GM21737 (cell line): ENCODE data around the gene LTB4R2.
A peak's percentile ranks its signal among the peaks of the same experiment; 100 is the strongest.

Experiments used
- ATAC-seq: cut with Tn5 transposase; IDR thresholded peaks from one replicate; pipeline ENCODE4 v1.9.1; 2021; ENCODE audit warnings: mild to moderate bottlenecking, moderate library complexity; ENCODE audit not compliant: unreplicated experiment

LTB4R2 gene

DNA sequence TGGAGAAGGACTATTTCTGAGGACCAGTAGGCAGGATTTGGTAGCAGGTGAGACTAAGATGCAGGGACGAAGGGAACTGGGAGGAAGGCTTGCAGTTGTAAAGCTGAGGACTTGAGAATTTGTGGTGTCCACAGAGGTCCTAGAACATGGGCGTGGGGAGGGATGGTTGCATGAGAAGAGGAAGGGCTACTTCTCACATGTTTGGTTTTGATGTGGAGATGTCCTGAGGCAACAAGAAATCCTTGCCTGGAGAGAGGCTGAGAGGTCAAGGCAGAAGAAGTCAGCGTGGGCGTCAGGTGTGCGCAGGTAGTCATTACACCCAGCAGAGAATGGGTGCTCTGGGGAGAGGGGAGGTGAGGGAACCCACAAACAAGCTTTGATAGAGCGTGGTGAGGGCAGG, 32.9 kb upstream of the LTB4R2 start:
- ATAC-seq, result no peak

DNA sequence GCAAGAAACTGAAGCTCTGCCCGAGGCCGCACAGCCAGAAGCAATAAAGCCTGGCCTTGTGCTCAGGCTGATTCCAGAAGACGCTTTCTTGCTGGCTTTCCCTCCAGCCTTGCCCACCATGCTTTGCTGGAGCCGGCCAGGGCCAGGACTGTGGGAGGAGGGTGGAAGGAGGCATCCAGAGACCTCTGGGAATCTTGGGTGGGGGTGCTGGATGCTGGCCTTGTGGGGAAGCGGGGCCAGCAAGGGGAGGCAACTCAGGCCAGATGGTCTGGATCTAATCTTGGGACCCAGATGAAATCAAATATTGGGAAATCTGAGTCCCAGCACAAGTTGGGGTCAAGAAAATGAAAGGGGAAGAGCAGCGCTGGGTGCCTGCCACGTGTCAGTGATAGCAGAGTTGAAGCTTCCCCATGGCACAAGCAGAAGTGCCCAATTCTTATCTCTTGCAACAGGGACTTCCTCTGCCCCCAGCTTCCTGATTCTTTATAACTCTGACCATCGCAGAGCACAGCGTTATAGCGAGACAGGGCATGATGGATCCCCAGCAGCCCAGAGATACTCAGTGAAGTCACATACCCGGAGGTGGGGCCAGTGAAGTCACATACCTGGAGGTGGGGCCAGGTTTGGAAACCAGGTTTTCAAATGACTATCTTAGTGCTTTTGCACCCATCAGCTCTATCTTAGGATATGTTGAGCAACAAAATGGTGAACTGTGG, 32.2 kb upstream of the LTB4R2 start:
- ATAC-seq, result no peak

DNA sequence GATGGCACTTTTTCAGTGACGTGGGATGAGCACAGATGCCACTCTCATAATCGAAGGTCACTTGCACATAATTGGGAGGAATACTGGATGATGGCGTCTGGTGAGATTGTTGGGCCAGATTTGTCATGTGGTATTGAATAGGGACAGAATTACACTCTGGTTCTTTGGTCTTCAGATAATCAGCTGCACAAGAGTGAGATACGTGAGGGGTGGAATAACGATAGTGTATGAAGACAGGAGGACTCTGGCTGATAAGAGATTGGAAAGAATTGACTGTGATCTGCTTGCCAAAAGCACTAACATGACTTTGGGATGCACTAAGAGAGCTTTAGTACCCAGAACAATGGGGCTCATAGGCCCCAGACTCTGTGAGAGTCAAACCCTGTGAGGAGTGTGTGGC, 31.5 kb upstream of the LTB4R2 start:
- ATAC-seq, result no peak

DNA sequence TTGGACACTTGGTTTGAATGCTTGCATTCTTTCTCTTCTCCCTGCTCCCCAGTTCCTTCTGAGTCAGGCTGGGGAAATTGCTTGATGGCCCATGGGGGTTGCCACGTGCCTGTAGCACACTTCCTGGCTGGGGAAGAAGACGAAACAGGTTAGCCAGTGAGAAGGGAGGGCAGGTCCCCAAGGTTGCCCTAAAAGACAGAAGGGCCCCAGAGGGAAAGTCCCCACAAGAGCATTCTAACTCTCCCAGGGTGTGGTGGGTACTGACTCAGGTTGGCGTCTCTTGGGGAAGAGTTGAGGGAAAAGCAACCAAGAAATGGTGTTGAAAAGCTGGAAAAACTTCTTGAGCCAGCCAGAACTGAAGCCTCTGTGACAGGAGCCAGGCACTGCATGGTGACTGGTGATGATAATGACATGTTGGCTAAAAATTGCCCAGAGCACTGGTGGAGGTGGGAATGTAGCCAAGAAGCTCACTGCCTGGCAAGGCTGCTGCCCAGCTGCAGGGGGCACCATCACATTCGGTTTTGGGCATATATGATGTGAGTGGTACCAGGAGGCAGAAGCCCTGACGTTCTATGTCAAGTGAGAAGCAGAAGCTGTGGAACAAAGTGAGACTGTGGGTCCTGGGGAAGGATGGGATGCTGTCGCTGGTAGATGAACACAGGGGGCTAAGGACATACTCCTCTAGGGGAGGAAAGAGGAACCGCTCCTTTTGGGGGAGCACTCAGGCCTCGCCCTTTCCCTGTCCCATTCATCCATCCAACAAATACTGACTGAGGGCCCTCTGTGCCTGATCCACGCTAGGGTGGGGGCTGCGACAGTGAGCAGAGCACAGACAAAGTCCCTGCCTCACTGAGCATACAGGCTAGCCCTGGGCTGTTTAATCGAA, 30.4 kb upstream of the LTB4R2 start:
- peak; percentile 63 for ATAC-seq

DNA sequence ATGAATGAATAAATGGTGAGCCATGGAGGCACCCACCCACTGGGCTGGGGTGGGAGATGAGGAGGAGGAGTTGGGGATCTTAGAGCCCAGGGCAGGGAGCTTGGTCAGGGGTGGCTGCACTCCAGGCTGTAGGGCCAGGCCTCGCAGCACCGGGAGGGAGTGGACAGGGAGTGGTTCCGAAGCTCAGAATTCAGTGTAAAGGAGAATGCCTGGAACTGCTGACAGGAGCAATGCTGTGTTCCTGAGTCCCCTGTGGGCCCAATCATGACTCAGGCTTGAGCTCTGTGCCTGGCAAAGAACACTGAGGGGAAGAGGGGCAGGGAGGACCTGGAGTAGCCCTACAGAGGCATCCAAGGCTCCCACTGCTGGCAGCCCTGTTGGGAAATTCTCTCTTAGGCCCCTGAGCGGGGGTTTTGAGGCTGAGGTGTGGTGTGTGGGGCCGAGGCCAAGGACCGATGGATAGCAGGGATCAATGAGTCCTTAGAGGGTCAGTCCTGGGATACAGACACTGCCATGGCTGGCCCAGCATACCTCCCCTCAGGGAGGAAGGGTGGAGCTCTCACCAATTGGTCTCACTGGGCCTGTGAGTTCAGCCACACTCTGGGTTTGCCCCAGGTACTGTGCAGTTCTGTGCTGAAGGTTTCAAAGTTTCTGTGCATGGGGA, 29.0 kb upstream of the LTB4R2 start:
- ATAC-seq, result no peak

DNA sequence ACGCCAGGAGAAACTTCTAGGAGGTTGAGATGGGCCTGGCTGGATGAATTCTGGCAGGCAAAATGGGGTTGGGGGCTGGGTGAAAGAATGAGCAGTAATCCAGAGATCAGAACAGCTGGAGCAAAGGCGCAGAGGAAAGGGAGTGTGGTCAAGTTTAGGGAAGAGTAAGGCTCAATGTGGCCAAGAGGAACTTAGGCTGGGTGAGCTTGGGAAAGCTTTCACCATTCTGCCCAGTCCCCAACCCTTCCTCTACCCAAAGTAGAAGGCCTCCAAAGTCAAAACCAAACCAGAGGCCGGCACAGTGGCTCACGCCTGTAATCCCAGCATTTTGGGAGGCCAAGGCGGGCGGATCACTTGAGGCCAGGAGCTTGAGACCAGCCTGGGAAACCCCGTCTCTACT, 28.3 kb upstream of the LTB4R2 start:
- no peak for ATAC-seq

DNA sequence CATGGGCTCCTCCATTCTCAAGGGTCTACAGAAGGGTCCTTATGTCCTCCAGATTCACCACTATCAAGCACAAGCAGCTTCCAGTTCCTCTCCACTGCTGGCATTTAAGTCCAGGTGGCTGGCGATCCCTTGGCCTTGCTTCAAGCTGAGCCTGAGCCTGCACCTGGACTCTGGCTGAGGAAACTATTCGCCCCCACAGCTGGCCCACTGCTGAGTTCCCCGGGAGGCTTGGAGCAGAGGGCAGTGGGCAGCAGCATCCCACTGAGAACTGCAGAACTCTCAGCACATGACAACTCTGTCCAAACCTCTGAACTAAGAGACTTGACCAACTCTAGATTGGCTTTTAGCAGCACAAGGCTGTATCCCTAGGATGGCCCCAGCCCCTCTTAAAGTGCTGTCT, 27.2 kb upstream of the LTB4R2 start:
- ATAC-seq, result no peak

DNA sequence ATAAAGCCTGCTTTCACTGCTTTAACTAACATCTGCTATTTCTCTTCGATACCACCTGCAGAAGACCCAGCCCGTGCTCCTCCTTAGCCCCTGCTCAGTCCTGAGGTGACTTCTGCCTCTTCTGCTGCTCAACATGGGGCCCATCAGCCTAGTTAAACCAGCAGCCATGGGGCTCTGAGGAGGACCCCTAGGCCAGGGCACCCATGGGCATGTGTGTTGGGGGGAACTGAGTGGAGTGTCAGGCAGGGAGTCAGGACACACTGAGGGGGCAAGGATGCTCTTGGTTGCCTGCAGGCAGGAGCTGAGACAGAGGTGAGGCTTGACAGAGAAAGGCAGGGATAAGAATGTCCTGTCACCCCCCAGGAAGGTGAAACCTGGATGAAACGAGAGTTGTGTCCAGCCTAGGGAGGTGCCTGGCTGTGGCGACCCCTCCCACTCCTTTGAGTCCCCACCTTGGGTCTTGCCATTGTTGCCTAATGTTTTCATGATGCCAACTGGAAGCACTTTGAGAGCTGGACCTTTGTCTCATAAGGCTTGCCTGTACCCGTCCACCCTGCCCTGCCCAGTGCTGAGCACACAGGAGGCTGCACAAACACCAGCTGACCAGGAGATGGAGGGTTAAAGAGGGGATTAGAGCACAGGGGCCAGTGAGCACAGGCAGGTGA, 26.0 kb upstream of the LTB4R2 start:
- no peak for ATAC-seq

DNA sequence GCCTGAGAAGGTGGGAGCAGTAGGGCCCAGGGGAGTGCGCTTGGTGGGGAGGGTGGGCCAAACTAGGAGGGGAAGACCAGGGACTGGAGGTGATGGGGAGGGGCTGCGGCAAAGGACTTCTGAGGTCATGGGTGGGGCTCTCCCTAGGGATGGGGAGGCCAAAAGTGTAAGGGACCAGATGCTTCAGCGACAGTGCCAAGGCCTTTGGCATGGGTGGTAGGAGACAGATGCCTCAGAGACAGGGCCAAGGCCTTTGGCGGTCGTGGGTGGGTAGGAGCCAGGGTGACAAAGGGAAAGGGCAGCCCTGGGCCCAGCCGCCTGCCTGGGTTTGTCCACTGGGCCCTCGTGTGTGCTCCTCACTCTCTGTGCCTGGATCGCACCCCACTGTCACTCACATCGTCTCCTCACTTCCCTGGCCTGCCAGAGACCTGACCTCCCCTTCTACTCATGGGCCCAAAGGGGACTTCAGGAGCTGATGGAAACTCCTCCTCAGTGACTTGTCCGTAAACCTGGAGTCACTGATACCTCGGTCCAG, 25.4 kb upstream of the LTB4R2 start:
- no peak for ATAC-seq

DNA sequence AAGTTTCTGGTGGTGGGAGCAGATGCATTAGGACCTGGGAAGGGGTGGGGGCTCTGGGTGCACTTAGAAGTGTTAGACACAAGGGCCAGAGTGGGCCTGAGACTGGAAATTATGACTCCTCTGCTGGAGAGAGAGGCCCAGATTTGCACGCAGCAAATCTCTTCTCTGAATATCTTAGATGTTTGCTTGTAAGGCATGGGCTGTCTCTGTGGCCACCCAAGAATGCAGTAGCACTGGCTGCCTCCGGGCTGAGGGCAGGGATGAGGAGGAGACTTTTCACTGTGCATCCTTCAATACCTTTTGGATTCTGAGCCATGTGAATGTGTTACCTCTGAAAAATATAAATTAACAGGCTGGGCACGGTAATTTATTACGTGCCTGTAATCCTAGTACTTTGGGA, 24.6 kb upstream of the LTB4R2 start:
- ATAC-seq, result no peak

DNA sequence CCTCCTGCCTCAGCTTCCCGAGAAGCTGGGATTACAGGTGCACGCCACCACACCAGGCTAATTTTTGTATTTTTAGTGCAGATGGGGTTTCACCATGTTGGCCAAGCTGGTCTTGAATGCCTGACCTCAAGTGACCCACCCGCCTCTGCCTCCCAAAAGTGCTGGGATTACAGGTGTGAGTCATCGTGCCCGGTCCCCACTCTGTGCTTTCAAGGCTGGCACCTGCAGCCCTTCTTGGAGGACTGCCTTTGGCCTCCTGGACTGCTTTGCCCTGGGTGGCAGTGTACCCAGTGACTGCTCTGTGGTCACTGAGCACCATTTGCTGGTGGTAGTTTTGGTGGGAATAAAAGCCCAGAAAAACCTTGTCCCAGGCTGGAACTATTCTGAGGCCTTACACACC, 22.9 kb upstream of the LTB4R2 start:
- ATAC-seq, result no peak

DNA sequence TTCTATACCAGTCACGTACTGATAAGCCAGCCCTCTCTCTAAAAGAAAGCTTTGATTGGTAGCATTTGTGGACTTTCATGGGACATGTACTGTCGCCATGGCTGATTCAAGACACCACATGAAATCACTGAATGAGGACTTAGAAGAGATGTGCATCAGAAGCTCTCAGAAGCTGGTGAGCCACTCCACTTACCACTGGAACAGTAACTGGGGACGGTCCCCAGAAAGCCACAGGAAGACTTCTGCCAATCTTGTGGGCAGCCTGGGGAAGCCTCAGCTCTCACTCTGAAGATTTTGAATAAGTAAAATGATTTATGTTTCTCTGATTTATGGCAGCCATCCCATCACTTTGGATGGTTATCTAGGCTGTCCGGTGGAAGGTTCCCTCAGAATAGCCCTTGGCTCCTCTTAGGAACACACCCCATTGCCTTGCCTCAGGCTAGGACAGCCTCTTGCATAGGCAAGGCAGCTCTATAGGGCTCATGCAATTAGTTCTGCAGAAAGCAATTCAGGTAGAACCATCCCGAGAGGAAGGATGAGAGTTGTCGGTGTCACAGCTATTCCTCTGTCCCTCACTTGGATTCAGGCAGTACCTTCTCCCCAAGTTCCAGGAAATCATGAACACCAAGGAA, 20.2 kb upstream of the LTB4R2 start:
- ATAC-seq, result peak; percentile 65

DNA sequence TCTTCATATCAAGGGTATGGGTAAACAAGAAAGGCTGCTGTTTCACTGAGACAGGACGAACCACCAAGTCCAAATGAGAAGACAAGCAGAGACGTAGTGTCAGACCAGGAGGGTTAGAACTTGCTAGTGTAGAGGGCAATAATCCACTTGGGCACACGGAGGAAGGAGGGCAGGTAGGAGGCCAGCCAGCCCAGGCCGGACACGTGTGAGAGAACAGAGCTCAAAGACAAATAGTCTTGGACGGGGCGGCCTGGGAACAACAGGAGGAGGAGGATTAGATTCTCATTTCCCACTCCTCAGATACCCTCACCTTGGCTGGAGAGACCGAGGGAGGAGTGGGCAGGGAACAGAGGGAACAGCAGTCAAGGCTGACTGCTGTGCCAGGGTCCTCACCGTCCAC, 19.2 kb upstream of the LTB4R2 start:
- no peak for ATAC-seq

DNA sequence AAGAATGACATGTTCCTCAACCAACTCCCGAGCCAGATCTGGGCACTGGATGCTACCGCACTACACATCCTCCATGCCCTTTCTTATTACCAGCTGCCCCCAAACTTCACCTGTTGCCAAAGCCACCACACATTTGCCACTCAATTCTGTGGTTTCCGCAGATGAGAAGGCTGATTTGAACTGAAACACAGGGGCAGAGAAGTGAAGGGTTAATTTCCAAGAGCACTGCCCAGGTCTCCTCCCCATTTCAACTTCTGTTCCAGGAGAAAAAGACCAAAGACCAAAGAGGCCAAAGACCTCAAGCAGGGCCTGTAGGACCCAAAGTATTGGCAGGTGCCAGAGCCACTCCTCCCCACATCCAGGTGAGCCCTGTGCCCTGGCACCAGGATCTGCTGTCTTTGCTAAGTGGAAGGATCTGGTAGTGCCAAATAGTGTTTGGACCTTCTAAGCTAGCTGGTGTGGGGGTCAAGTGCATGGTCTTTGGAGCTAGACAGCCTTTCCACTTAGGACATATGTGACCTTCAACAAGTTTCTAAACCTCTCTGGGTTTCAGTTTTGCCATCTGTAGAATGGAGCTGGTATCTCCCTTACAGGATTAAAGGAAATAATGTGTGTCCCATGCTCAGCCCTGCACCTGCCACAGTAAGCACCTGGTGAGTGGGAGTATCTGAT, 18.4 kb upstream of the LTB4R2 start:
- no peak for ATAC-seq

DNA sequence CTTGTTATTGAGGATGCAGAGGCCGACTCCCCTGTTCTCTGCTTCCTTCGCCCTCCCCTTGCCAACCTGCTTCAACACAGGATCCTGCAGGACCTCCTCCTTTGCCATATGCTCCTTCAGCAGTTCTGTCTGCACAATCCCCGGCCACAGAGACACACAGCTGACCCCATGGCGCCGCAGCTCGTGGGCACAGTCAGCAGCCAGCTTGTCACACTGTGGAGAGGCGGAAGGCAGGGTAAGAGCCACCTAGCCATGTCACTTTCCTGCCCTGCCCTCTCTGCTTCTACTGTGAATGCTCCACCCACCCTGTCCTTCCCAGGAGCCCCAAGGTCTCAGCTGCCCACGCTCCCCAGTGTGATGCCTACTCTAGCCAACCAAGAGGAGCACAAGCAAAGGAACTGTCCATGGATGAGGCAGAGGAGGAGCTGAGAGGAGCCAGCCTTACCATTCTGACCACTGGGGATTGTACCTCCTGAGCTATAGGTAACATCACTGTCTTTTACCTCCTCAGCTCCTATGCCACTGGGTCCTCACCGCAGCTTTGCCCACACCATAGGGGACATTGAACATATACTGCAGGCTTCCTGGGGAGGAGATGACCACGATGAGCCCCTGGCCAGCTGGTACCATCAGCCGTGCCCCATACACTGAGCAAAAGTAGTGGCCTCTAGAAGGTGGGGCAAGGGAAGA, 17.7 kb upstream of the LTB4R2 start:
- no peak for ATAC-seq

DNA sequence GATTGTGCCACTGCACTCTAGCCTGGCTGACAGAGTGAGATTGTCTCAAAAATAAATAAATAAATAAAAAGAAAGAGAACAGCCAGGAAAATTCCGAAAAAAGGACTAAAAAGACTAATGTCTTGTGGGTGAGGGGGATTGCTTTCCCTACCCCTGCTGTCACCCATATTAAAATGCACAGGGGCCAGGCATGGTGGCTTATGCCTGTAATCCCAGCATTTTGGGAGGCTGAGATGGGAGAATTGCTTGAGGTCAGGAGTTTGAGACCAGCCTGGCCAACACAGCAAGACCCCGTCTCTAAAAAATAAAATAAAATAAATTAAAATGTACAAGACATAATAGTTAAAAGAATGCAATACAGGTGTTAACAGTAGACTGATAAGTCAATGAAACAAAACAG, 16.4 kb upstream of the LTB4R2 start:
- ATAC-seq, result no peak

DNA sequence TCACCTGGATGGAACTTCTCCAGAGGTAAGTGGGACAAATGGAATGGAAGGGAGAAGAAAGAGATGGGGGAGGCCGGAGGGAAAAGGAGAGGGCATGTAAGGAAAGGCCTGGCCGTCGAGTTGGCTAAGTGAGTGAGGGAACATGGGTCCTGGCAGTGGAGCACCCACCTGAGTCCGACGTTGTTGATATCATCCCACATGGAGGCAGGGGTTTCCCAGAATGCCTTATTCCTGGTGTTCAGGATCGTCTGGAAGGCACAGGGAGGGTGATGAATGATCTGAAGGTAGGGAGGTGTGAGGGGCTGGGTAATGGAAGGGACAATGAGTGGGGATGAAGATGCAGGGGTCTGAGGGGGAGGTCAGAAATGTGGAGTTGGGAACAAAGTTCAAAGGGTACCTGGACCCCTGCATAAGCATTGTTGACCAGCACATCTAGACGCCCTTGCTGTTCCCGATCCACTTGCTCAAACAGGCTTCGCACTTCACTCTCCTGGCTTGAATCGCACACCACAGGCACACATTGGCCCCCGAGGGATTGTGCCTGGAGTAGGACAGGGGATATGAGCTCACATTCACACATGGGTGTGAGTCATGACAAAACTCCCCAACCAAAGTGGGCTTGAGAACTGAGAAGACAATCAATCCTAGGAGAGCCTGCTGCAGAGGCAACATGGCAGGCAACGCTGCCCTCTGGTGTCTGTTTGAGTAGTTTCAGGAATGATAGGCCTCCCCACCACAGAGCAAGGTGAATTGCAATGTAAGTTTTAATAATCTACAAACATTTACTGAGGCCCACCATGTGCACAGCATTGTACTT, 13.4 kb upstream of the LTB4R2 start:
- ATAC-seq, result peak; percentile 40

DNA sequence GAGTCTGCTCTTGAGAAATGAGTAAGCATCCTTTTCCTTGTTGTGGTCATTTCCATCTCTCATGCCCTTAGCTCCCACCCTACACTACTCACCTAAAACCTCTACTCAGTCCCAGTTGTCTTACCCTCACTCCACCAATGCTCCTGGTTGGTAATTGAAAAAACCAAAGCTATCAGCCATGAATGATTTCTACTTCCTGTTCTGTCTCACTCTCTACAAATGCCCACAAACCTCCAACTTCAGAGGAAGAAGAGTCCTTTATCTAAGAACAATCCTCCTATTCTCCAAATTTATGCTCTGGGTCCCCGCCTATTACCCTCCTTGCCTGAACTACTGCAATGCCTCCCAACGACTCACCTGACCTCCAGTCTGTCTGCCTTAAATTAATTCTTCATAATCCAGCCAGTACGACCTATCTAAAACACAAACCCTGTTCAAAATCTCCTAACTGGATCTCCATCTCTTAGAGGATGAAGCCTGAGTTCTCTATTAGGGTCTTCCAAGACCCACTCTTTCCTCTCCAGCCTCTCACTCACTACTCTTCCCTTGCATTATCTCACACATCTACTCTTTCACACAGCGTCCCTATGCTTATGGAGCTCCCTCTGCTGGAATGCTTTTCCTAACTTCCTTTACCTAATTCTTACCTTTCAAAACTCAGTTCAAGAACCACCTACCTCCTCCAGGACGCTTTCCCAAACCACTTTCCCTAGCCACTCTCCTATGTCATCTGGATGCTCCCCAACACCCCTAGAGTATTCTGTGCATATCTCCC, 12.6 kb upstream of the LTB4R2 start:
- ATAC-seq, result peak; percentile 34
